Heart left ventricle (tissue), 13 donors: ENCODE results near the gene KY.

ENCODE experiments used
- CTCF ChIP-seq, 12 donors: fragments of 200-600 bp; sonication (generic) in 4 of 12; IDR thresholded peaks; one replicate each; pipeline versions ENCODE4 v1.5.0 to v1.8.0; 2018 to 2022; ENCODE audit warnings: antibody characterized with exemption in 12 of 12, mild to moderate bottlenecking in 5 of 12
- POLR2A ChIP-seq, 2 donors: fragments of 450-650 bp; IDR thresholded peaks; one replicate each; pipeline ENCODE4 v1.6.1; 2017; ENCODE audit warnings: antibody characterized with exemption in 2 of 2, mild to moderate bottlenecking in 2 of 2, moderate library complexity in 2 of 2
- donor health status: ischemic (EF 13 %, LVEDD 7.1; RV severe dilation, severe dysfunction).
- donor health status: DM: no; HTN: yes; CAD: no.
- donor health status: DM: no; HTN: no; CAD: no.
- donor health status: ischemic (EF 25% LVEDD 6.9; RV normal size, moderate dysfunction).
- donor health status: ischemic (EF 25% LVEDD 5.7; RV mildly dilated, moderate dysfunction).
- donor health status: ischemic (EF 35%, LVEDD 5.7; RV mildly dilated, moderate dysfunction).
- donor health status: nonischemic (EF 11% LVEDD 7.7; RV severe dilation, severe dysfunction).
- donor health status: DM: yes; HTN: yes; CAD: no.
- donor health status: PGD.
- donor health status: ischemic (EF 29% LVEDD 5.4; RV normal size, mild dysfunction).
- donor health status: nonischemic (EF 23%, LVEDD 6.1; RV moderate dilation, normal function).

- TF ChIP-seq CTCF (IDR thresholded peaks at IDR 0.05) (no peak), POLR2A (IDR thresholded peaks at IDR 0.05) (no peak)
These were observed 48.9 kb upstream of the KY start for GRCh38 chr3:134699721-134700120.
